Measurements from ENCODE around the gene NOS3.

The NOS3 gene

GRCh38 chr7:151028131-151028947 lies 37.5 kb downstream of the NOS3 start, which contains the start of gene ABCB8:
ABCB8 (plus strand) TSS chr7:151028450; CDS start chr7:151028516, 66 bp downstream.
- no peaks in the 10 kb centered on the region for H3K36me3 ChIP-seq (ENCODE audit: control insufficient read depth, low read depth, low read length)
- H3K4me1 ChIP-seq (ENCODE audit: control insufficient read depth, low read depth, low read length) = peaks cover 6% of the 10 kb centered on the region
- peak within 1 kb of the TSS; percentile 96 for H3K4me3 ChIP-seq (ENCODE audit: low read length)
- H3K27ac ChIP-seq (ENCODE audit: low read length) = no peak within 1 kb of the TSS
- peak within 1 kb of the TSS; percentile 58 for H3K9ac ChIP-seq (ENCODE audit: low read length)
- no peaks in the 10 kb centered on the region for H3K9me3 ChIP-seq (ENCODE audit: control insufficient read depth, low read depth, low read length)
- peaks cover 9% of the 10 kb centered on the region for H3K27me3 ChIP-seq (ENCODE audit: control insufficient read depth, insufficient read depth, low read length)

GRCh38 chr7:151028948-151029501 lies 38.2 kb downstream of the NOS3 start:
- Histone ChIP-seq H3K27me3 (ENCODE audit: control insufficient read depth, insufficient read depth, low read length) (peaks cover 9% of the 10 kb centered on the region), H3K4me1 (ENCODE audit: control insufficient read depth, low read depth, low read length) (peaks cover 6% of the 10 kb centered on the region), H3K4me3 (ENCODE audit: low read length) (peak overlapping the region; percentile 96), H3K9me3 (ENCODE audit: control insufficient read depth, low read depth, low read length) (no peaks in the 10 kb centered on the region), H3K36me3 (ENCODE audit: control insufficient read depth, low read depth, low read length) (no peaks in the 10 kb centered on the region), H3K9ac (ENCODE audit: low read length) (no peak overlapping the region), H3K27ac (ENCODE audit: low read length) (no peak overlapping the region)

GRCh38 chr7:151031011-151031410 lies 40.2 kb downstream of the NOS3 start:
- H3K27ac ChIP-seq (ENCODE audit: low read length) = no peak overlapping the region
- H3K36me3 ChIP-seq (ENCODE audit: control insufficient read depth, low read depth, low read length) = peaks cover 5% of the 10 kb centered on the region
- no peak overlapping the region for H3K9ac ChIP-seq (ENCODE audit: low read length)
- no peaks in the 10 kb centered on the region for H3K9me3 ChIP-seq (ENCODE audit: control insufficient read depth, low read depth, low read length)
- peaks cover 6% of the 10 kb centered on the region for H3K27me3 ChIP-seq (ENCODE audit: control insufficient read depth, insufficient read depth, low read length)
- H3K4me1 ChIP-seq (ENCODE audit: control insufficient read depth, low read depth, low read length) = peaks cover 6% of the 10 kb centered on the region
- H3K4me3 ChIP-seq (ENCODE audit: low read length) = no peak overlapping the region

- no peaks in the 10 kb centered on the region for H3K27me3 ChIP-seq (ENCODE audit: control insufficient read depth, insufficient read depth, low read length)
- no peak overlapping the region for H3K4me3 ChIP-seq (ENCODE audit: low read length)
- no peaks in the 10 kb centered on the region for H3K9me3 ChIP-seq (ENCODE audit: control insufficient read depth, low read depth, low read length)
- H3K36me3 ChIP-seq (ENCODE audit: control insufficient read depth, low read depth, low read length) = peaks cover 5% of the 10 kb centered on the region
- H3K9ac ChIP-seq (ENCODE audit: low read length) = no peak overlapping the region
- H3K27ac ChIP-seq (ENCODE audit: low read length) = no peak overlapping the region
- H3K4me1 ChIP-seq (ENCODE audit: control insufficient read depth, low read depth, low read length) = no peaks in the 10 kb centered on the region
Observed at GRCh38 chr7:151032936-151033863, 42.4 kb downstream of the NOS3 start.

- Histone ChIP-seq H3K27ac (ENCODE audit: low read length) (no peak overlapping the region), H3K27me3 (ENCODE audit: control insufficient read depth, insufficient read depth, low read length) (no peaks in the 10 kb centered on the region), H3K4me1 (ENCODE audit: control insufficient read depth, low read depth, low read length) (no peaks in the 10 kb centered on the region), H3K4me3 (ENCODE audit: low read length) (no peak overlapping the region), H3K36me3 (ENCODE audit: control insufficient read depth, low read depth, low read length) (peaks cover 5% of the 10 kb centered on the region), H3K9ac (ENCODE audit: low read length) (no peak overlapping the region), H3K9me3 (ENCODE audit: control insufficient read depth, low read depth, low read length) (no peaks in the 10 kb centered on the region)
Observed at GRCh38 chr7:151033864-151034249, 43.0 kb downstream of the NOS3 start.

GRCh38 chr7:151034312-151035025 lies 43.7 kb downstream of the NOS3 start:
- Histone ChIP-seq H3K9me3 (ENCODE audit: control insufficient read depth, low read depth, low read length) (no peaks in the 10 kb centered on the region), H3K4me1 (ENCODE audit: control insufficient read depth, low read depth, low read length) (no peaks in the 10 kb centered on the region), H3K36me3 (ENCODE audit: control insufficient read depth, low read depth, low read length) (peaks cover 5% of the 10 kb centered on the region), H3K4me3 (ENCODE audit: low read length) (no peak overlapping the region), H3K27ac (ENCODE audit: low read length) (no peak overlapping the region), H3K9ac (ENCODE audit: low read length) (no peak overlapping the region), H3K27me3 (ENCODE audit: control insufficient read depth, insufficient read depth, low read length) (no peaks in the 10 kb centered on the region)

- peaks cover 5% of the 10 kb centered on the region for H3K36me3 ChIP-seq (ENCODE audit: control insufficient read depth, low read depth, low read length)
- H3K4me3 ChIP-seq (ENCODE audit: low read length) = no peak overlapping the region
- no peak overlapping the region for H3K27ac ChIP-seq (ENCODE audit: low read length)
- H3K27me3 ChIP-seq (ENCODE audit: control insufficient read depth, insufficient read depth, low read length) = no peaks in the 10 kb centered on the region
- no peak overlapping the region for H3K9ac ChIP-seq (ENCODE audit: low read length)
- H3K9me3 ChIP-seq (ENCODE audit: control insufficient read depth, low read depth, low read length) = no peaks in the 10 kb centered on the region
- no peaks in the 10 kb centered on the region for H3K4me1 ChIP-seq (ENCODE audit: control insufficient read depth, low read depth, low read length)
Observed at GRCh38 chr7:151035026-151035717, 44.4 kb downstream of the NOS3 start.

GRCh38 chr7:151035902-151036301 lies 45.1 kb downstream of the NOS3 start:
- no peaks in the 10 kb centered on the region for H3K4me1 ChIP-seq (ENCODE audit: control insufficient read depth, low read depth, low read length)
- H3K4me3 ChIP-seq (ENCODE audit: low read length) = no peak overlapping the region
- H3K36me3 ChIP-seq (ENCODE audit: control insufficient read depth, low read depth, low read length) = peaks cover 5% of the 10 kb centered on the region
- no peaks in the 10 kb centered on the region for H3K27me3 ChIP-seq (ENCODE audit: control insufficient read depth, insufficient read depth, low read length)
- no peak overlapping the region for H3K27ac ChIP-seq (ENCODE audit: low read length)
- no peak overlapping the region for H3K9ac ChIP-seq (ENCODE audit: low read length)
- no peaks in the 10 kb centered on the region for H3K9me3 ChIP-seq (ENCODE audit: control insufficient read depth, low read depth, low read length)

- no peaks in the 10 kb centered on the region for H3K9me3 ChIP-seq (ENCODE audit: control insufficient read depth, low read depth, low read length)
- H3K27ac ChIP-seq (ENCODE audit: low read length) = no peak overlapping the region
- peaks cover 5% of the 10 kb centered on the region for H3K36me3 ChIP-seq (ENCODE audit: control insufficient read depth, low read depth, low read length)
- H3K27me3 ChIP-seq (ENCODE audit: control insufficient read depth, insufficient read depth, low read length) = no peaks in the 10 kb centered on the region
- no peaks in the 10 kb centered on the region for H3K4me1 ChIP-seq (ENCODE audit: control insufficient read depth, low read depth, low read length)
- H3K4me3 ChIP-seq (ENCODE audit: low read length) = no peak overlapping the region
- H3K9ac ChIP-seq (ENCODE audit: low read length) = no peak overlapping the region
Observed at GRCh38 chr7:151038951-151039849, 48.4 kb downstream of the NOS3 start.

All from iPS-18a (cell line).